NT2/D1 (cell line): Measurements from ENCODE around the gene RADIL.
A peak's percentile ranks its signal among the peaks of the same experiment; 100 is the strongest.

Source experiments
- DNase-seq: peaks from one replicate; pipeline ENCODE4 v3.0.0-alpha.2; 2011; ENCODE audit warnings: low read depth, low spot score
- H3K27me3 ChIP-seq: 2 replicates; pipeline ENCODE4 v1.6.0; 2011; ENCODE audit warnings: mild to moderate bottlenecking; ENCODE audit not compliant: insufficient read length, insufficient read depth
- H3K36me3 ChIP-seq: 2 replicates; pipeline ENCODE4 v1.6.1; 2011; ENCODE audit warnings: mild to moderate bottlenecking, low read length, mixed read lengths; ENCODE audit not compliant: insufficient read depth, insufficient read length
- H3K4me1 ChIP-seq: 2 replicates; pipeline ENCODE4 v1.5.1; 2011; ENCODE audit not compliant: insufficient read depth, insufficient read length
- H3K4me3 ChIP-seq: 2 replicates; pipeline ENCODE4 v1.5.1; 2011; ENCODE audit warnings: low read depth; ENCODE audit not compliant: insufficient read length
- H3K9ac ChIP-seq: 2 replicates; pipeline ENCODE4 v1.6.0; 2011; ENCODE audit warnings: low read depth; ENCODE audit not compliant: insufficient read length
- H3K9me3 ChIP-seq: 2 replicates; pipeline ENCODE4 v1.5.1; 2011; ENCODE audit warnings: mild to moderate bottlenecking, low read length; ENCODE audit not compliant: insufficient read depth
- SUZ12 ChIP-seq: IDR thresholded peaks from 2 replicates; pipeline ENCODE4 v1.6.1; 2011; ENCODE audit not compliant: insufficient read length, insufficient read depth; ENCODE audit errors: extremely low read depth
- YY1 ChIP-seq: IDR thresholded peaks from 2 replicates; pipeline ENCODE4 v1.6.1; 2011; ENCODE audit not compliant: insufficient read length, insufficient read depth
- ZNF274 ChIP-seq: IDR thresholded peaks from 2 replicates; pipeline ENCODE4 v1.6.1; 2011; ENCODE audit warnings: mild to moderate bottlenecking, low read depth, low read length

Gene RADIL

GRCh38 chr7:4889682-4890081 lies 6.2 kb upstream of the RADIL start:
- TF ChIP-seq YY1 (no peak), ZNF274 (no peak), SUZ12 (no peak)
- Histone ChIP-seq H3K4me1 (no peaks in the 10 kb centered on the region), H3K9ac (no peak overlapping the region), H3K36me3 (no peaks in the 10 kb centered on the region), H3K27me3 (no peaks in the 10 kb centered on the region), H3K9me3 (no peaks in the 10 kb centered on the region), H3K4me3 (no peak overlapping the region)
- DNase-seq, result no peak

- no peak for DNase-seq
- Histone ChIP-seq H3K27me3 (no peaks in the 10 kb centered on the region), H3K4me3 (no peak overlapping the region), H3K36me3 (no peaks in the 10 kb centered on the region), H3K9me3 (no peaks in the 10 kb centered on the region), H3K4me1 (no peaks in the 10 kb centered on the region), H3K9ac (no peak overlapping the region)
- TF ChIP-seq YY1, result no peak
- no peak for TF ChIP-seq ZNF274
- TF ChIP-seq SUZ12, result no peak
Observed at GRCh38 chr7:4888161-4888560, 4.6 kb upstream of the RADIL start.

- no peaks in the 10 kb centered on the region for H3K36me3 ChIP-seq
- TF ChIP-seq YY1 (no peak), SUZ12 (no peak), ZNF274 (no peak)
- no peaks in the 10 kb centered on the region for H3K27me3 ChIP-seq
- DNase-seq, result no peak
- peaks cover 2% of the 10 kb centered on the region for H3K4me1 ChIP-seq
- H3K9me3 ChIP-seq, result no peaks in the 10 kb centered on the region
- H3K9ac ChIP-seq, result no peak overlapping the region
- H3K4me3 ChIP-seq, result no peak overlapping the region
Observed at GRCh38 chr7:4886671-4887070, 3.2 kb upstream of the RADIL start.

- Histone ChIP-seq H3K4me1 (peaks cover 2% of the 10 kb centered on the region), H3K9ac (no peak overlapping the region), H3K36me3 (no peaks in the 10 kb centered on the region), H3K9me3 (no peaks in the 10 kb centered on the region), H3K4me3 (no peak overlapping the region), H3K27me3 (no peaks in the 10 kb centered on the region)
- no peak for TF ChIP-seq ZNF274
- no peak for TF ChIP-seq YY1
- TF ChIP-seq SUZ12, result no peak
- no peak for DNase-seq
Observed at GRCh38 chr7:4885317-4885807, 1.8 kb upstream of the RADIL start.

GRCh38 chr7:4884164-4884563 lies 648 bp upstream of the RADIL start:
- Histone ChIP-seq H3K36me3 (peaks cover 3% of the 10 kb centered on the region), H3K4me3 (no peak overlapping the region), H3K4me1 (peaks cover 6% of the 10 kb centered on the region), H3K9ac (no peak overlapping the region), H3K9me3 (no peaks in the 10 kb centered on the region), H3K27me3 (no peaks in the 10 kb centered on the region)
- no peak for DNase-seq
- TF ChIP-seq ZNF274, result no peak
- no peak for TF ChIP-seq YY1
- no peak for TF ChIP-seq SUZ12

- Histone ChIP-seq H3K9me3 (no peaks in the 10 kb centered on the region), H3K36me3 (peaks cover 10% of the 10 kb centered on the region), H3K9ac (peak overlapping the region; percentile 85), H3K27me3 (no peaks in the 10 kb centered on the region), H3K4me1 (peaks cover 6% of the 10 kb centered on the region), H3K4me3 (peak overlapping the region; percentile 80)
- TF ChIP-seq ZNF274, result no peak
- no peak for TF ChIP-seq SUZ12
- TF ChIP-seq YY1, result no peak
- no peak for DNase-seq
Observed at GRCh38 chr7:4883033-4883371, 514 bp downstream of the RADIL start.

- H3K4me3 ChIP-seq, result peak overlapping the region; percentile 80
- no peaks in the 10 kb centered on the region for H3K9me3 ChIP-seq
- H3K9ac ChIP-seq, result peak overlapping the region; percentile 85
- no peaks in the 10 kb centered on the region for H3K27me3 ChIP-seq
- H3K36me3 ChIP-seq, result peaks cover 14% of the 10 kb centered on the region
- TF ChIP-seq SUZ12, result no peak
- TF ChIP-seq ZNF274, result no peak
- TF ChIP-seq YY1, result no peak
- peaks cover 6% of the 10 kb centered on the region for H3K4me1 ChIP-seq
- peak; percentile 66 for DNase-seq
Observed at GRCh38 chr7:4882169-4883032, 1.1 kb downstream of the RADIL start.

GRCh38 chr7:4880218-4880617 lies 3.3 kb downstream of the RADIL start:
- H3K27me3 ChIP-seq, result no peaks in the 10 kb centered on the region

More at GRCh38 chr7:4880218-4880617, 3.3 kb downstream of the RADIL start:
- no peak for TF ChIP-seq ZNF274
- no peak for DNase-seq
- H3K36me3 ChIP-seq, result peaks cover 27% of the 10 kb centered on the region
- H3K9ac ChIP-seq, result peak overlapping the region; percentile 57
- no peaks in the 10 kb centered on the region for H3K9me3 ChIP-seq
- peaks cover 6% of the 10 kb centered on the region for H3K4me1 ChIP-seq
- no peak overlapping the region for H3K4me3 ChIP-seq
